Upper lobe of left lung (tissue), 4 donors: ENCODE results near the gene CATSPERZ.

Experiments
- CTCF ChIP-seq, 6 experiments: fragments of 450-650 bp in 4 of 6; fragments of 200-600 bp in 2 of 6; sonication (generic) in 2 of 6; IDR thresholded peaks; one replicate each; pipeline ENCODE4 v1.5.1; 2016 to 2019; ENCODE audit warnings: antibody characterized with exemption in 6 of 6
- EP300 ChIP-seq, 4 donors: sonication (generic); formaldehyde crosslinking; IDR thresholded peaks; one replicate each; pipeline ENCODE4 v1.5.1; 2017; ENCODE audit warnings: antibody characterized with exemption in 4 of 4, control low read depth in 2 of 4
- POLR2A ChIP-seq, 4 donors: fragments of 450-650 bp; IDR thresholded peaks; one replicate each; pipeline ENCODE4 v1.5.1; 2016 to 2017; ENCODE audit warnings: antibody characterized with exemption in 4 of 4, mild to moderate bottlenecking in 2 of 4
- POLR2AphosphoS5 ChIP-seq, 2 donors: sonication (generic); formaldehyde crosslinking; IDR thresholded peaks; one replicate each; pipeline ENCODE4 v1.5.1; 2017; ENCODE audit warnings: antibody characterized with exemption in 2 of 2

GRCh38 chr11:64281957-64282770 is 18.0 kb upstream of the CATSPERZ start:
- TF ChIP-seq CTCF (IDR thresholded peaks at IDR 0.05) (no peak), POLR2A (IDR thresholded peaks at IDR 0.05) (no peak), EP300 (IDR thresholded peaks at IDR 0.05) (no peak), POLR2AphosphoS5 (IDR thresholded peaks at IDR 0.05) (no peak)
